Stimulated activated CD8-positive, alpha-beta memory T cell treated with anti-CD3 and anti-CD28 coated beads, Interleukin-12 subunit alpha, Interleukin-12 subunit beta, amount 100 ng/mL, for 1 hour (primary cell): ENCODE measurements around the gene FZD8.

Source experiments
- DNase-seq: peaks from one replicate; pipeline ENCODE4 v3.0.0-alpha.2; 2020; ENCODE audit warnings: low read depth

Gene FZD8

GRCh38 chr10:35640951-35641675 lies 983 bp downstream of the FZD8 start:
- no peak for DNase-seq

DNA sequence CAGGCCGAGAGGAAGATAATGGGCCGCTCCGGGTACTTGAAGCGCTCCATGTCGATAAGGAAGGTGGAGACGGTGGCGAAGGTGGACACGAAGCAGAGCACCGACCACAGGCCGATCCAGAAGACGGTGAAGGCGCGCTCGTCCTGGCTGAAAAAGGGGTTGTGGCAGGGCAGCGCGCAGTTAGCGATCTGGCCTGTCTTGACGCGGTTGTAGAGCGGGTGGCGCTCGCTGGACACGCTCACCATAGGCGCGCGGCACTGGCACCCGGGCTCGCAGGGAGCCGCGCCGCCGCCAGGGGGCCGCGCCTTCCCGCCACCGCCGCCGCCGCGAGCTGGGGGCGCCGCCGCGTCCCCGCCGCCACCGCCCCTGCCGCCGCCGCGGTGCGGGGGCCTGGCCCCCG lies 1.6 kb downstream of the FZD8 start:
- DNase-seq: no peak

DNA sequence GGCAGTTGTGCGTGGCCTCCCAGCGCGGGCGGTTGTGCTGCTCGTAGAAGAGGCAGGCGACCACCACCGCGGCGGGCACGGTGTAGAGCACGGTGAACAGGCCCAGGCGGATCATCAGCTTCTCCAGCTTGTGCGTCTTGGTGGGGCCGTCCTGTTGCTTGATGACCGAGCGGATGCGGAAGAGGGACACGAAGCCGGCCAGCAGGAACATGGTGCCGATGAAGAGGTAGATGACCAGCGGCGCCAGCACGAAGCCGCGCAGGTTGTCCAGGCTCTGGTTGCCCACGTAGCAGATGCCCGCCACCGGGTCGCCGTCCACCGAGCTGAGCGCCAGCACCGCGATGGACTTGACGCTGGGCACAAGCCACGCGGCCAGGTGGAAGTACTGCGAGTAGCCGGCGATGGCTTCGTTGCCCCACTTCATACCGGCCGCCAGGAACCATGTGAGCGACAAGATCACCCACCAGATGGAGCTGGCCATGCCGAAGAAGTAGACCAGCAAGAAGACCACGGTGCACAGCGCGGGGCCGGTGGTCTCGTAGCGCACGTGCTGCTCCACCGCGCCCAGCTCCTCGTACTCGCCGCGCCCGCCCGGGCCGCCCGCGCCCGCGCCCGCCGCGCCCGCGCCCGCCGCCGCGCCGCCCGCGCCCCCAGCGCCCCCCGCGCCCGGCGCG lies 2.2 kb downstream of the FZD8 start:
- no peak for DNase-seq

- DNase-seq: no peak
These were observed 2.9 kb downstream of the FZD8 start for GRCh38 chr10:35639021-35639727.

- DNase-seq: no peak
These were observed 4.0 kb downstream of the FZD8 start for GRCh38 chr10:35638101-35638500.

DNA sequence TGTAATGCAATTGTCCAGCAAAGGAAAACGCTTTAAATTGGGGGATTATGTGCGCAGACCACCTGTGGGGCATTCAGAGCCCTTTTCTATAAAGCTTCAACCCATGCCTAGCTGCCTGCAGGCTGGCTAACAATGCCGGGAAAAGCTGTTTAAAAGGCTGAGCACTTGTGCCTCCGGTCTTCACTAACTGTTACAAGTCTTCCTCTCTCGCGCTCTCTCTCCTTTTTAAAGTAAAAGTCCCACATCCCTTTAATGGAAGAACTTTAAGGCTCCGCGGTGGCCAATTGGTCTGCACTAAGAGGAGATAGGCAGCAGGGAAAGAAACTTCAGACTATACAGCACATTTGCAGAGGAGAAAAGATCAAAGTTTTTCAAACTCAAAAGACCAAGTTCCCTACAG lies 4.6 kb downstream of the FZD8 start:
- no peak for DNase-seq

- DNase-seq: no peak
These were observed 5.1 kb downstream of the FZD8 start for GRCh38 chr10:35636956-35637355.

- no peak for DNase-seq
These were observed 6.5 kb downstream of the FZD8 start for GRCh38 chr10:35635576-35635975.

- no peak for DNase-seq
These were observed 8.8 kb downstream of the FZD8 start for GRCh38 chr10:35633006-35633980.

DNA sequence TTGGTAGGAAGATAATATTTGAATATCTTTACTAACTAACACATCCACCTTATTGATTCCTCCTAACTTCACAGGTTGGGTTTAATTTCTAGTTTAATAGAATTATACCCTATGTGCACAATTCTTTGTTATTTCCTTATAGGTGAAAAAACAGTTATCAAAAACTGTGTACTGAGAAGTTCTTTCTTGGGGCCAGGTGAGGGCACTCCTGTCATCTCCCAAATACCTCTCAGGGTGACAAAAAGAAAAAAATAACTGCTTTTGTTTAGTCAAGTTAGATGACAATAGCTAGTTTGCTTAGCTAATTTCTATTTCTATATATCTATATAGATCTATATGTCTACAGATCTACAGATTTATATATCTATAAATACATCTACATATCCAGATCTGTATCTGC lies 10.1 kb downstream of the FZD8 start:
- no peak for DNase-seq

DNA sequence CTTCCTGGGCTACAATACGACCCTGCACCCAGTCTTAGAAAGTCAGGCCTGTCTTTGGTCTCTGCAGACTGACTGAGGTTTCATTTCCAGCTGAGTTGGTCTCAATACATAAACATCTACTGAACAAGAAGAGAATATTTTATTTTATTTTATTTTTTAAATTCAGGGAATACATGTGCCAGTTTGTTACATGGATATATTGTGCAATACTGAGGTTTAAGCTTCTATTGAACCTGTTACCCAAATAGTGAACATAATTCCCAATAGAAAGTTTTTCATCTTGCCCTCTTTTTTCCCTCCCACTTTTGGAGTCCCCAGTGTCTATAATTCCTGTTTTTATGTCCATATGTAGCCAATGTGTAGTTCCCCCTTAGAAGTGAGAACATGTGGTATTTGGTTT lies 10.7 kb downstream of the FZD8 start:
- no peak for DNase-seq

- no peak for DNase-seq
These were observed 15.1 kb downstream of the FZD8 start for GRCh38 chr10:35626971-35627507.

- no peak for DNase-seq
These were observed 27.8 kb downstream of the FZD8 start for GRCh38 chr10:35614312-35614711.

DNA sequence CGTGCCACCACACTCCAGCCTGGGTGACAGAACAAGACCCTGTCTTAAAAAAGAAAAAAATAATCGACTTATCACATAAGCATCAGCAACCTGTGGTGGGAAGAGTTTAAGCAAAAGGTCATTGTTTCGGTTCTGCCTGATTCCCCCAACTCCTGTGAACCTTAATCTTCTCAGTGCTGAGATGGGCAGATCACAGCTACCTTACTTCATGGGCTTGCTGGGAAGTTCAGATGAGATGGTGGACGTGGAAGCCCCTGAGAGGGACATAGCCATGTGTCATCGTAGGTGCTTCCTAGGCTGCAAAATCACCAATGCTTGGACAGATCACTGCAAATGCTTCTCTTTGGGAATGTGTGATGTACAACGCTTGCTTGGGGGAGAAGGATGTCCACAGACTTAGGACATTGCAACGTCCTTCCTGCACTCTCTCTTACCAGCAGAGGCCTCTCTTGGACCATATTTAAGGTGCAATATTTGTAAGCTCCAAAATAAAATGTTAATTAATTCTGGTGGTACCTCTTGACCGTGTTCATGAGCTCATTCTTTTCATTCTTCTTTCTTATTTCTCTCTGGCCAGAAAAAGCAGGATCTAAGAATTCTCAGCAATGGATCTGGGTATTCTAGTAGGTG lies 28.4 kb downstream of the FZD8 start:
- no peak for DNase-seq

DNA sequence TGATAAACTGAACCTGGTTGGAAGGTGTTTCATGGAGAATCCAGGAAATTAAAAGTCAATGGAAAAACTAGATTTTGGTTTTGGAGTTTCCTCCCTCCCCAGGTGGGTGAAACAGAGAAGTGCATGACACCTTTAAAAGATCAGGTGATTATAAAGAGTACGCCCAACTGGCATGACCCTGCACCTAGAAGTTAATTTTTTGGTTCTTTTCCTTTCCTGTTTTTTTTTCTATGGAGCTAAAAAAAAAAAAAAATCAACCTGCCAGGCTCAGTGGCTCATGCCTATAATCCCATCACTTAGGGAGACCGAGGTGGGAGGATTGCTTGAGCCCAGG lies 29.0 kb downstream of the FZD8 start:
- no peak for DNase-seq

DNA sequence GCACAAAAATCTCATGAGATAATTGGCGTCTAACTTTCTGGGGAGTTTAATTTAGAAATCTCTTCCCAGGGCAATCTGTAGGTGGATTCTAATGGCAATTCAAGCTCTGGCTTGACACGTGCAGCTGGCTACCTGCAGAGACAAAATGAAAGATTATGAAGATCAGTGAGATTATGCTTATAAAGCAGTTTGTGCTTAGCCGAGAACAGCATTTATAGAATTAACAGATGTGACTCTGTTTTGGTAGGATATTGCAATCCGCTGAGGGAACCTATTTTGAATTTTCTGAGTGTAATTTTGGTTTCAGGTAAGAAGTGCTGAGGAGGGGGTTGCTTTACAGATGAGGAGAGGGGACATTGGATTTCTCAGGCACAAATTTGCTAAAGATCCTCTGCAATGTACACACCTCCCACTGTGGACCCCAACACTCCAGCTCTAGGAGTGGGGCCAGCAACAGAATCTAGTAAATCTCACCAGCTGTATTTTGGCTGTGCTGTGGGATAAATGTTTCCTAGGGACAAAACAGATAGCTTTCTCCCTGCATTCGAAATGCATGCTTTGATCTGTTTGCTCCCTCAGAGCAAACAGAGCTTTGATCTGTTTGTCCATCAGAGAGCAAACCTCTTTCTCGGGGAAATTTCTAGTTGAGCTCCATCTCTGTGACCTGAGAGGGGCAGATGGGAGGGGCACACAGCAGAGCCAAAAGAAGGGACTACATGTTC lies 29.6 kb downstream of the FZD8 start:
- no peak for DNase-seq

GRCh38 chr10:35611750-35612149 lies 30.3 kb downstream of the FZD8 start:
- no peak for DNase-seq

GRCh38 chr10:35608328-35608672 lies 33.8 kb downstream of the FZD8 start:
- DNase-seq: no peak

DNA sequence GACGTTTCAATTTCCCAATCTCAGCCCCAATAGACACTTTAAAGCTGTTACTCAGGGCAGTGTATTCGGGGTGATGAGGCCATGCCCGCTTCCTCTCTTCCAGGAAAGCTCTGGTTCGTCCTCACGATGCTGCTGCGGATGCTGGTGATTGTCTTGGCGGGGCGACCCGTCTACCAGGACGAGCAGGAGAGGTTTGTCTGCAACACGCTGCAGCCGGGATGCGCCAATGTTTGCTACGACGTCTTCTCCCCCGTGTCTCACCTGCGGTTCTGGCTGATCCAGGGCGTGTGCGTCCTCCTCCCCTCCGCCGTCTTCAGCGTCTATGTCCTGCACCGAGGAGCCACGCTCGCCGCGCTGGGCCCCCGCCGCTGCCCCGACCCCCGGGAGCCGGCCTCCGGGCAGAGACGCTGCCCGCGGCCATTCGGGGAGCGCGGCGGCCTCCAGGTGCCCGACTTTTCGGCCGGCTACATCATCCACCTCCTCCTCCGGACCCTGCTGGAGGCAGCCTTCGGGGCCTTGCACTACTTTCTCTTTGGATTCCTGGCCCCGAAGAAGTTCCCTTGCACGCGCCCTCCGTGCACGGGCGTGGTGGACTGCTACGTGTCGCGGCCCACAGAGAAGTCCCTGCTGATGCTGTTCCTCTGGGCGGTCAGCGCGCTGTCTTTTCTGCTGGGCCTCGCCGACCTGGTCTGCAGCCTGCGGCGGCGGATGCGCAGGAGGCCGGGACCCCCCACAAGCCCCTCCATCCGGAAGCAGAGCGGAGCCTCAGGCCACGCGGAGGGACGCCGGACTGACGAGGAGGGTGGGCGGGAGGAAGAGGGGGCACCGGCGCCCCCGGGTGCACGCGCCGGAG lies 34.4 kb downstream of the FZD8 start:
- DNase-seq: no peak

DNA sequence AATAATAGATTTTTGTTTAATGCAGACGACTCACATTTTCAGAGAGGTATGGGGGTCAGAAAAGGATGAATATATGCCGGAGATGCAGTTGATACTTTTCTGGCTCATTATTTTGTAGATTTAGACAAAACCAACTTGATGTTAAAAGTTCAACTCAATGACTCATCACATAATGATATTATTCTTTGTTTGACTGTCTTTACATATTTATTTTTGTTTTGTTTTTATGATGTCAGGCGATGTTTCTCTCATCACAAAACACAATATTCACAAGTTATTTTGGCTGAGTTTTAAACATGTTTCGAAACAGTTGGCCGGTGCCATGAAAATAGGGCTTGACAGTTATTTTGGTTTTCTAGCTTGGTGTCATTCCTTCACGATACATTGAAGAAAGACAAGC lies 35.7 kb downstream of the FZD8 start:
- no peak for DNase-seq
